Stimulated activated CD4-positive, alpha-beta T cell treated with anti-CD3 and anti-CD28 coated beads, Interleukin-12 subunit alpha, Interleukin-12 subunit beta, amount 100 ng/mL, for 48 hours (primary cell): Measurements from ENCODE around the gene SOHLH1.
"Not testable (repeated sequence)": the region's sequence is repeated elsewhere in the genome, so short reads cannot be mapped to it uniquely, and the experiment has no call there.

Experiments
- DNase-seq, 3 donors: peaks; one replicate each; pipeline ENCODE4 v3.0.0-alpha.2; 2020; ENCODE audit warnings: low read depth in 2 of 3, low spot score in 1 of 3

SOHLH1 gene

DNA sequence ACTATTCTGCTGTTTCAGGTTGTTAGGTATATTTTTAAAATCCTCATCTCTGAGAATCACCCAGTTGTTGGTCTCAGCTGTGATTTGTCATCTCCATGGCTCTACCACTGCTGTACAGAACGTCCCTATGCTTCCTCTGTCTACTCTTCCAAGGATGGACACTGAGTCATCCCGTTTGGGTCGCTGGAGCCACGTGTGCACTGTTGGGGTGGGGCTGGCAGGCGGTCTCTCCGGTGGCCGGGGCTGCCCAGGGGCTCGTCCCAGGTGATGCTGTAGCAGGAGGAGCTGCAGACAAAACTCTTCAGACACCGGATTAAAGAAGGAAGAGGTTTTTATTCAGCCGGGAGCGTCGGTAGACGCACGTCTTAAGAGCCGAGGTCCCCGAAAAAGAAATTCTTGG is 19.2 kb downstream of the SOHLH1 start:
- DNase-seq: no peak

DNA sequence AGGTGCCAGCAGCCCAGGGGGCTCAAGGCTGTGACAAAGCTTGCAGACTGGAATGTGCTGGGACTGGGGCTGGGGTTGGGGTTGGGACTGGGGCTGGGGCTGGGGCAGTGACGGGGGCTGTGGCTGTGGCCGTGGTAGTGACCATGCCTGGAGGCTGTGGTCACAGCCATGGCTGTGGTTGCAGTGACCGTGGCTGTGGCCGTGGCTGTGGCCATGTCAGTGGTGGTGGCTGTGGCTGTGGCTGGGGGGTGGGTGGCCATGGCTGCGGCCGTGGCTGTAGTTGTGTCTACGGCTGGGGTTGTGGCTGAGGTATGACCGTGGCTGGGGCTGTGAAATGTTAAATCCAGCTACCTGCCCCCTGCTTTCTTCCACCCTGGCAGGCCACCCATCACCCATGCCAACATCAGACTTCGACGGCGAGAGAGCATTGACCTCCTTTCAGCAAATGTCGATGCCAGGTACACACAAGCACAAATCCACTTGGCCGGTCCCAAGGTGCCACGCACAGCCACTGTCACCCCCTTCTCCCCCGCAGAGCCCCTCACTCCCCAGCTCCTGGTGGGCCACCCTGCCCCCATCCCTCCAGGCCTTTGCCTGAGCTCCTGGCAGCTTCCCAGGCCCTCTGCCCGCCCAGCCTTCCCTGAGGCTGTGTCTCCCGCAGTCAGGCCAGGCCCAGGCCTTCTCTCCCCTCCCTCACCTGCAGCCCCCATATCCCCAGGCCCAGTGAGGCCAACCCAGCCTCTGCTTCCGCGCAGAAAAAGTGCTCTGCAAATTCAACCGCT is 20.9 kb downstream of the SOHLH1 start:
- DNase-seq: no peak

- no peak for DNase-seq
Observed at GRCh38 chr9:135677641-135678168, 21.6 kb downstream of the SOHLH1 start.

GRCh38 chr9:135676891-135677290 is 22.4 kb downstream of the SOHLH1 start:
- no peak for DNase-seq

DNA sequence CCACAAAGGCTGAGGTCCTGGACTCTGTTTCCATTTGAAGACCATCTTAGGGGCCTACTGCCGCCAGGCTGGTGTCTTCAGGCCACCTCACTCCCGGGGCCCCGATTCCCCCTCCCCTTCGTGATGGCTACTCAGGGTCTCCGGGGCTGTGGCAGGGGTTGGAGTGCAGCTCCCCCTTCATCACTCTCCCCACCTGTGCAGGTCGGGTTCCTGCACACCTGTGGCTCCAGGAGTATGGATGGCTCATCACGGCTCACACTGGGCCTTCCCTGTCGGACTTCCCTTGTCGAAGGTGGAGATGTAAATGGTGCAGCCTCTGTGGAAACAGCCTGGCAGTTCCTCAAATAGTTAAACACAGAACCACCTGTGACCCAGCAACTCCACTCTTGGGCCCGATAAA is 24.3 kb downstream of the SOHLH1 start:
- no peak for DNase-seq

- DNase-seq: no peak
Observed at GRCh38 chr9:135673941-135674340, 25.3 kb downstream of the SOHLH1 start.

GRCh38 chr9:135672786-135673185 is 26.5 kb downstream of the SOHLH1 start:
- DNase-seq: not testable (repeated sequence)

GRCh38 chr9:135671591-135672041 is 27.7 kb downstream of the SOHLH1 start:
- DNase-seq: no peak

GRCh38 chr9:135670721-135671590 is 28.3 kb downstream of the SOHLH1 start:
- no peak for DNase-seq

DNA sequence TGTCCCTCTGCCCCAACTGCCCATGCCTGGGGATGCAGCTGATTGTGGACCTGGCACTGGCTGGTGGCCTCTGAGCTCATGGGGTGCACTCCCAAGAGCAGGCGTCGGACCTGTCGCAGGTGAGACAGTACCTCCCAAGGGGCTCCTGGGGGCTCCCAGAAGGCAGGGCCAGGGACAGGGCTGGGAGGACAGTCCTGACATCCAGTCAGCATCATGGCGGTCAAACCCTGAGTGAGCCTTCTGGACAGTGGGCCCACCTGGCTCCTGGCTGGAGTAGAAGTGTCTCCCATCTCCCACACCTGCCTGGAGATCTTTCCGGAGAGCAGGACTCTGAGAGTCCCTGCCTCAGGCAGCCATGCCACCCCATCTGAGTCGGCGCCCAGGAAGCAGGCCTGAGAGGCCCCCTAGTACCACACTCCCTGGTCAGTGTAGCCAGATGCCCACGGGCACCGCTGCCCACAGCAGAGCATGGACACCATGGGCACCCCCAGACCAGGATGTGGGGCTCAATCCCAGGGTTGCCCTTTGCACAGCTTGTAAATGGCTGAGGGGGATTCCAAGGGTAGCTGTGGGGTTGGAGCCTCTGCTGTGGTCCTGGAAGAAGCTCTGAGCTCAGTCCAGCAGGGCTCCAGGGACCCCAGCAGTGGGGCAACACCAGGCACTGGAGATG is 29.5 kb downstream of the SOHLH1 start:
- DNase-seq: no peak

DNA sequence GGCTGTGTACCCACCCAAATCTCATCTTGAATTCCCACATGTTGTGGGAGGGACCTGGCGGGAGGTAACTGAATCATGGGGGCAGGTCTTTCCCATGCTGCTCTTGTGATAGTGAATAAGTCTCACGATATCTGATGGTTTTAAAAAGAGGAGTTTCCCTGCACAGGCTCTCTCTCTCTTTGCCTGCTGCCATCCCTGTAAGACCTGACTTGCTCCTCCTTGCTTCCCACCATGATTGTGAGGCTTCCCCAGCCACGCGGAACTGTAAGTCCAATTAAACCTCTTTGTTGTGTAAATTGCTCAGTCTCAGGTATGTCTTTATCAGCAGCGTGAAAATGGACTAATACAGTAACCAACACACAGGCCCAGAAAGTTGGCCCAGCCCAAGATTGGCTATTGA is 30.3 kb downstream of the SOHLH1 start:
- not testable (repeated sequence) for DNase-seq

DNA sequence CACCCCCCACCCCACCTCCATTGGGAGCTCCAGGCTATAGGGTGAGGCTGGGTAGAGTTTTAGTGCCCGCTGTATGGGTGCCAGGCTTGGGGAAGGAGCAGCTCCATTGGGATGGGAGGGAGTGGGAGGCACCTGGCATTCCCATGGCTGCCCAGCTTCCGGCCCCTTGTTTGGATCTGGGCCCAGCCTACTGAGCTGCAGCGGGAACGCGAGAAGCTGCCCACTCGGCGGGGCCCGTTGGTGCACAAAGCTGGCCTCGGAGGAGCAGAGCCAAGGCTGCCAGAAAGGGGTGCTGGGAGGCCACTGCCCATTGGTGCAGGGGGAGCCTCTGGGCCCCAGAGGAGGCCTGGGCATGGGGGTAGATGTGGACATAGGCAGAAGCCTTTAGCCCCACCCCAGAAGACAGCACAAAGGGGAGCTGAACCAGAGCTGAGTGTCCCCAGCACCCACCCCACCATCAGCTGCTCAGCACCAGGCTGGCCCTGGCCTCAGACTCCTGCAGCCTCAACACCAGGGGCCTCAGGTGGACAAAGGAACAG is 31.7 kb downstream of the SOHLH1 start:
- no peak for DNase-seq

DNA sequence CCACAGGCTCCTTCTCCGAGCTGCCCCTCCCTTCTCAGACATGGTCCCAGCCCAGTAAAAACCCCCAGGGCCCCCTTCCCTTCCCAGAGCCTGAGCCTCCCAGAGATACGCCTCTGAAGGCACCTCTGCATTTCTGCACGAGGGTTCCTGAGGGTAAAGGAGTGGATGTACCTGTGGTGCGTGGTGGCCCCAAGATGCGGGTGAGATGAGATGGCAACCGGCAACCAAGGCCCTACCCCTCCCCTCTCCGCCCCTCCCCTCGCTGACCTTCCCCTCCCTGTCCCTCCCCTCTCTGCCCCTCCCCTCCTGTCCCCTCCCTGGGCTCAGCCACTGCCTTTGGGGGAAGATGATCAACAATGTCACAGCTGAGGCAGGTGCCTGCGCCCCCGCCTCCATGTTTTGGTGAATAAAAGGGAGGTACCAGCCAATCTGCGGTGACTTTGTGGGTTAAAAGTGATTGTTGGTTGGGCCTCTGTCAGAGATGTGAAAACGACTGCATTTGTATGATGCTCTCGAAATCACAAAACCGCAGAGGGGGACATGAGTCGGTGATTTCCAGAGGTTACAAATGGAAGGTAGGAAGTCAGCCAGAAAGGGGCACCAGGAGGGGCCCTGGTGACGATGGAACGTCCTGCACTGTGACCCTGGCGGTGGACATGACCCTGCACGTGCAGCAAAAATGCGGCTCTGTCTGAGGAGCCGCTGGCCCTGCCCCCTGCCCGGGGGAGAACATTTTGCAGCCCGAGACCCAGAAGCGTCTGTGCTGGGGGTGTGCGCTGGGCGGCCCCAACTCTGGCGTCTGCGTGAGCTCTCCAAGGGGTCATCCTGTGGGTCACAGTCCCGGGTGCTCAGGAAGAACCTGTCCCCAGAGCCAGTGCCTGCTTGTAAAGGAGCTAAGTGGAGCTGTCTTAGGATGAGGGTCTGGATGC is 32.5 kb downstream of the SOHLH1 start:
- no peak for DNase-seq

- DNase-seq: no peak
Observed at GRCh38 chr9:135665795-135666189, 33.5 kb downstream of the SOHLH1 start.

- no peak for DNase-seq
Observed at GRCh38 chr9:135664801-135665794, 34.2 kb downstream of the SOHLH1 start.

- no peak for DNase-seq
Observed at GRCh38 chr9:135664266-135664665, 35.0 kb downstream of the SOHLH1 start.

DNA sequence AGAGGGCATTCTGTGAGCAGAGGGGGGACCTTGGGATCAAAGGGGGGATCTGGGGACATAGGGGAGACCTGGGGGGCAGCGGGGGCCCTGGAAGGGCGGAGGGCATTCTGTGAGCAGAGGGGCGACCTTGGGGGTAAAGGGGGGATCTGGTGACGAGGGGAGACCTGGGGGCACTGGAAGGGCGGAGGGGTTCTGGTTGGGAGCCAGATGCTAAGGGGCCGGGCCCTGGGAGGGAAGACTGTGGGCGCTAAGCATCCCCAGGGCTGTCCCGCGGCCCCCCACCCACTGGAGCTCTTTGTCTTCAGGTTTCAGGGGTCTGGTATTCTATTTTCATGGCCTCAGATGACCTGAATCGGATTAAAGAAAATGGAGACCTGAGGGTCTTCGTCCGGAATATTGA is 35.4 kb downstream of the SOHLH1 start:
- DNase-seq: no peak

DNA sequence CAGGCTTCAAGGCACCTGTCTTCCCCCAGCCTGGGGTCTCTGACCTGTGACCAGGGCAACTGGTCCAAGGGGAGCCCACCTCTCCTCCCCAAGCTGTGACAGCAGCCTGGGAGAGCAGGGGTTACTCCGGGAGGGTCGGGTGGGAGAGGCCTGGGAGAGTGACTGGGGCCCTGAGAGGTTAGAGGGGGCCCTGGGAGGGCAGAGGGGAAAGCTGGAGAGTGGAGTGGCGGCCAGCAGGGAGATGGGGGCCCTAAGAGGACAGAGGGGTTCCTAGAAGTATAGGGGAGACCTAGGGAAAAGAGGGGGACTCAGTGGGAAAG is 35.9 kb downstream of the SOHLH1 start:
- DNase-seq: no peak
